ENCODE measurements around the gene CCDC102B.
"Not testable (repeated sequence)": the region's sequence is repeated elsewhere in the genome, so short reads cannot be mapped to it uniquely, and the experiment has no call there.

CCDC102B gene
- total RNA-seq, result 5.0 to 6.2 reads per million in 2 donors

DNA sequence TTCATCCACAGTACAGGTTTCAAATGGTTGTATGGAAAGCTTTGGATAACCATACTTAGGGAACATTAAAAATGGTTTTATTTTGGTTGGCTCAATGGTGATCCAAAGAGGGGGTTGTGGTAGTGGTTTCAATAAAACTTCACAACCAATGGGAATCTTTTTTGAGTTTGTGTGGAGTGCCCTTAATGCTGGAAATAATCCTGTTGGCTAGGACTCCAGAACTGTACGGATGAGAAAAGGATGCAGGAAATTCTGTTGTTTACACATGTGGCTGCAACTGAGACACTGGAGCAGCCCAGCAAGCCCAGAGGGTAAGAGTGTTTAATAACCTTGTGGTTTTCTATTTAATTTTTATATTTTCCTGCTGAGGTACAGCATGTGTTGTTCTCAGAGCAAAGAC is at the start of gene CCDC102B:
Gene CCDC102B, plus strand, starts transcription at position 210 of the 400 bp plus-strand sequence. CDS start 38,684 bp downstream, outside the sequence.
- no peak for DNase-seq

DNA sequence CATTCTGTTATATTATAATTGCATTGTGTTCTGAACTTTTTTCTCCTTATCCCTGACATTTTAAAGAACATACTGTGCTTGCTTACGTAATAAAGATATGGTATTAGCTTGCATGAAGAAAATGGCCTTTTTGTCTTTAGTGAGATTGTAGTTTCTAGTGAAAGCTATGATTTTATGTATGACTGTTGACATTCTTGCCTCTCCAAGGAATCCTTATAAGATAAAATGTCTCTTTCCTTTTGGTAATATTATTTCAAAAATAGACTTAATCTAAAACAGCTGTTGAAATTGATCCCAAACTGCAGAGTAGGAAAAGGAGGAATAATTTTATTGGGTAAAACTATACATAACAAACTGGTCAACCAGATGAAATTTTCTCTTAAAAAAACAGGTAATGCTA is 40.8 kb upstream of the CCDC102B start:
- DNase-seq, result no peak

DNA sequence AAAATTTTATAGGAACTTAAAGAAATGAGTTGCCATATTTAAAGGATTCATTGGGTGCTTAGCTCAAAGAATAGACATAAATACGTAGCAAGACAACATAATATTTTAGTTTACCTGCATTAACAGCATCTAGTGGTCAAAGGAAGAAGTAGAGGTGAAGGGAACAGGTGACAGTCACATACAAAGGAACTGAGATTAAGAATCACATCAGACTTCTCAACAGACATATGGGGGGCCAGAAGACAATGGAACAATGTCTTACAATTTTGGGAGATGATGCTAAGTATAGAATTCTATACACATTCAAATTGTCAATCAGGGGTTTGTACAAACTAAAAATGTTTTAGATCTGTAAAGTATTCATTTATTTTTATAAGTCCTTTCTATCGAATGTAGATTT is 38.6 kb upstream of the CCDC102B start:
- no peak for DNase-seq

DNA sequence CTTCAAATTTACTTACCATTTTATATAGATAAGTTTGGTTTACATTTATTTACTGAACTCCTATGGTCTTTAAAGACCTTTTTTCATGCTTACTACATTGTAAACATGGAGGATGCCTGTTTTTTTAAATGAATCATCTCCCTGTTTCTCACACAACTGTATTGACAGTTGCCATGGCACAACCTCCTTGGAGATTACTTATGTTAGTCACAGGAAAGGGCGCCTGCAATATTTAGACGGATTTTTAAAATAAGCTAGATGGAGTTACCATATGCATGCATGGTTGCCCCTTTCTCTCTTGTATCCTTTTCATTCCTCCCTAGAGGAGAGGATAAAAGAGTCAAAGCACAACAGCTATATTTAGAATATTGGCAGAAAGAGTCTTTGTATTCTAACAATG is 34.8 kb upstream of the CCDC102B start:
- DNase-seq, result no peak

DNA sequence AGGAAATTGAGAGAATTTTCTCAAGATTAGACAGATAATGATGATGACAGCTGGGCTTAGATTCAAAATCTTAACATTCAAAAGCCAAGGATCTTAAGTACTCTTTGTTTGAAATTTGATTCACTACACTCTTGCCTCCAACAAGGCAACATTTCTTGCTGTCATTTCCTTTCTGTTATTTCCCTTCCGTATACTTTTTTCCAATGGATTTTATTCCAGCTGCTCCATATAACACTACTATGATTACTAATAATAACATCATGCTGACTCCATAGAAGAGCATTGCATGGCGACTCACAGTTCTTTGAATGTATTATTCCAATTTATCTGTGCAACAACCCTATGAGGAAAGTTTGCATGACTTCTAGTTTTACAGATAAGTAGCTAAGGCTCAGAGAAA is 33.9 kb upstream of the CCDC102B start:
- DNase-seq, result no peak

DNA sequence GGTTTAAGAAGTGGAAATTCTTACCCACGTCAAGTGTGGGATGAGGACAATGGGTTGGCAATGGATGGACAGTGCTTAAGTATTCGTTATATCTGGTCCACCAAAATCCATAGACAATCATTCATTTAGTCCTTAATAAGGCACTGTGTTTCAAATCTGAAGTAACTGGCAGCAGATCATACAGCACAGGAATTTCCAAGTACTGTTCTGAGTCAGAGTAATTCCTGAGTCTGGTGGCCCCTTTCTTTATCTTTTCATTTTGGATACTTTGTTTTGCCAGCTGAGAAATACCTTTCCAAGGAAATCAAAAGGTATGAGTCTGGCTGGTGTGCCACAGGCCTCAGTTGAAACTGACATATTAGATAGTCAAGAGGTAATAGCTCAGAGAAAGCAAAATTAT is 31.4 kb upstream of the CCDC102B start:
- DNase-seq, result no peak

DNA sequence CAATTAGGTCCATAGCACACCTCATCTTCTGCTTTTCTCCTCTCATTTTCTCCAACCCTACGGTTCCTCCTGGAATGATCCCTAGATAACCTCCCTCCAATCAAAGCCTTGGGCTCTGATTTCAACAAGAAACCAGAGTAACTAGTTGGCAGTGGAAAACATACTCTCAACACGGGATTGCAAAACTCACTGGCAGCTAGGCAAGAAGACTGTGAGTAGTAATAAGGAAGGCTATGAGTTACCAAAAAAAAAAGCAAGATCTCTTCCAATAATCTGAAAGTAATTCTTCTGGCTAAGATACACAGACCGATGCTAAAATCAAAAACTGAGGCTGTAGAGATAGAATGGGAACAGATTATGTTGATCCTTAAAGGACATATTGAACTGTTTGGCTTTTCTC is 28.4 kb upstream of the CCDC102B start:
- DNase-seq, result no peak

DNA sequence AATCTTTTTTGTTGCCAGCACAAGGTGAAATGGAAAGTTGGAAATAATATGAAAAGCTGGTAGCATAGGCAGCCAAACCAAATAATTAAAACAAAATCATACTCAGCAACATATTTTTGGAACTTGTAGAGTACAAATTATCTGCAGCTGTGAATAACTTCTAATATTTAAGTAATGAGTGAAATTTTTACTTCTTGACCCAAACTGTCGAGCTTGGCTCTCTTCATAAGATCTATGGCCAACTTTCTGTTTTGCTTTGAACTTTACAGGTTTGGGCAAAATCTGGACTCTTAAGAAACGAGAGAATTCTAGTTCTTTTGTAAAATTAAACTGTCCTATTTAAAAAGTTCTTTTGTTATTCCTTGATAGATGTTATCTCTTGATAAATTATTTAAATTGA is 25.6 kb upstream of the CCDC102B start:
- no peak for DNase-seq

DNA sequence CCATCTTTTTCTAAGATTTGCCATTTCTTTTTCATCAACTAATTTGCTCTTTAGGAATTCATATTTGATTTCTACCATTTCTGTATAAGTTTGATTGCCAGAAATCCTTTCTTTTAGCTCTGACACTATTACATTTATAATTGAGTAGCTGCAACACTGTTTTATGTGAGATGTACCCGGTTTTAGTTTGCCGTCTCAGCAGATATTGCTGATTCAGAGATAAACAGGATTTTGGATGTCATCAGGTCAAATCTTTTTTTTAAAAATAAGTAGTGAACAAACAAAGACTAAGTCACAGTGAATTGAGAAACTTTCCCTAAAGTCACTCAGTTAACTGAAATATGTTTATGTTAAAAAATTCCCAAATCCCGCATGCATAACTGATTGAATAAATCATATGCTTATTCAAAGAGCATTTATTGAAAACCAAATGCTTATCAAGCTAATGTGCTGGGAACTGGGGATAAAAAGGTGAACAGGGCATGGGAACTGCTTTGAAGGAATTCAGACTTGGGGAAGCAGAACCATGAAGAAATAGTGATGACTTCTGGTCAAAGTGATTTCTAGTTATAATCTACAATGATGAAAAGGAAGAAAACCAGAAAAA is 19.5 kb upstream of the CCDC102B start:
- no peak for DNase-seq

DNA sequence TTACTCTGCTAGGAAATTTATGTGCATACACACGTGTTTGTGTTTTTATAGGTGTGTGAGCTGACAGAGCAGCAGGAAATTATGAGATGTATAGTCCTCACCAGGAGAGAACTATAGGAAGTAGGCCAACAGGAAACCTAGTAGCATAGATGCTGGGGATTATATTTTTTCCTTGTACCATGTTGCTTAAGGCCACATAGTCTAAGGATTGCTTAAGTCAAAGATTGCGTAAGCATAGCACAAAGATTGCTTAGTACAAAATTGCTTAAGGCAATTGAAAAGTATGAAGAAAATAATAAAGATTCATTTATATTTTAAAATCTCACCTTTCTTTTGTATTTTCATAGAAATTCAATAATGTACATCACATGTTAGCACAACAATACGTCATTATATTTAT is 18.7 kb upstream of the CCDC102B start:
- no peak for DNase-seq

DNA sequence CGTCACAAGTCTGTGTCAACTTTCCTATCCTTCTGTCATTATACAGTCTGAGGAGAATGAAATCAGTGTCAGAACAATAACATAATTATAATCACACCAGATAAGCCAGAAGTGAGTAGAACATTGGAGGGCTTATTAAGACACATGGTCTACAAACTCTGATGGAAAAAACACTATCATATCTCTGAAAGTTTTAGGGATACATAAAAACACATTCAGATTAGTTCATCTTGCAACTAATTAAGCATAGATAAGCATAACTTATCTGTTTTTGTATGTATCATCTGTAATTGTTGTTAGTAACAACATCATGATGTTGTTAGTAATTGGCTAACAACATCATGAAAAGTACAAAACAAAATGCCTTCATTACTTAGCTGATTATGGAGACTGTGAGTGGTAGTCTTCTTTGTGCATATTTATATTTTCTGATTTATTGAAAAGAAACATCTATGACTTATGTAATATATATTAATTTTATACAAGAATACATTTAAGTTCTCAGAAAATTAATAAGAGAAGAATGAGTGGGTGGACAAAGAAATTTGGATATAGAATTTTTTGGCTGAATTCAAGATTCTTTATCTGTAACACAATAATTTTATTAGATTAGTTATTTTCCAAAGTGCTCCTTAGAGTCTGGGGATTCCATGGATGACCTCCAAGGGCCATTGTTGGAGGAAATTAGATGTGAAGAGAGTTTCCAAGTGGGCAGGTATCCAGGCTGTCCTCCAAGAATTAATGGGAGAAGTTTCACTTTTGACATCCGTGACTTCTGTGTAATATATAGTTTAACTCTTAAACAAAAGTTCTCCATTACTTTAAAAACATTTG is 16.9 kb upstream of the CCDC102B start:
- no peak for DNase-seq

DNA sequence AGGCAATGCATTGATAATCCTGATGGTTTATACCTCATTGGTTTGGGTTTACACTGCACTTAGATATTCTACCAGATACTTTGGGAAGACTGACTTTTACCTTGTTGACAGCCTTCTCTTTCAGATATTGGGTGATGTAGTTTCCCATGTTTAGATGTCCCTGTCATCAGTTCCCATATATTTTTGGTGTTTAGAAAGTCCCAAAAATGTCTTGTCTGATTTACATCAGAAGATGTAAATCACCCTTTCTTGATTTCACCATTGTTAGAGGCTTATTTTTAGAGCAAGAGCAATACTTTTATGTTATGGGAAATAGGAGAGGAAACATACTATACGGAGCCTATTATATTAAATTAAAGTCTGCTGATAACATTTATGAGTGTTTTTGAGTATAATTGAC is 14.4 kb upstream of the CCDC102B start:
- no peak for DNase-seq

DNA sequence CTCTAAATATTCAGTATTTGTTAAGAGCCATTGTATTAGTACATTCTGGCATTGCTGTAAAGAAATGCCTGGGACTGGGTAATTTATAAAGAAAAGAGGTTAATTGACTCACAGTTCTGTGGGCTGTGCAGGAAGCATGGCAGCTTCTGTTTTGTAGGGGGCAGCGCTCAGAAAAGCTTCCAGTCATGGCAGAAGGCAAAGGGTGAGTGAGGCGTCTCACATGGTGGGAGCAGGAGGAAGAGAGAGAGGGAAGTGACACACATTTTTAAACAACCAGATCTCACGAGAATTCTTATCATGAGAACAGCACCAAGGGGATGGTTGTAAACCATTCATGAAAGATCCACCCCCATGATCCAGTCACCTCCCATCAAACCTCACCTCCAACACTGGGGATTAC is 13.8 kb upstream of the CCDC102B start:
- DNase-seq, result no peak

DNA sequence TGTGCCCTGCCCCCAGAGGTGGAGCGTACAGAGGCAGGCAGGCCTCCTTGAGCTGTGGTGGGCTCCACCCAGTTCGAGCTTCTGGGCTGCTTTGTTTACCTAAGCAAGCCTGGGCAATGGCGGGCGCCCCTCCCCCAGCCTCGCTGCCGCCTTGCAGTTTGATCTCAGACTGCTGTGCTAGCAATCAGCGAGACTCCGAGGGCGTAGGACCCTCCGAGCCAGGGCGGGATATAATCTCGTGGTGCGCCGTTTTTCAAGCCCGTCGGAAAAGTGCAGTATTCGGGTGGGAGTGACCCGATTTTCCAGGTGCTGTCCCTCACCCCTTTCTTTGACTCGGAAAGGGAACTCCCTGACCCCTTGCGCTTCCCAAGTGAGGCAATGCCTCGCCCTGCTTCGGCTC is 7.6 kb upstream of the CCDC102B start:
- not testable (repeated sequence) for DNase-seq

DNA sequence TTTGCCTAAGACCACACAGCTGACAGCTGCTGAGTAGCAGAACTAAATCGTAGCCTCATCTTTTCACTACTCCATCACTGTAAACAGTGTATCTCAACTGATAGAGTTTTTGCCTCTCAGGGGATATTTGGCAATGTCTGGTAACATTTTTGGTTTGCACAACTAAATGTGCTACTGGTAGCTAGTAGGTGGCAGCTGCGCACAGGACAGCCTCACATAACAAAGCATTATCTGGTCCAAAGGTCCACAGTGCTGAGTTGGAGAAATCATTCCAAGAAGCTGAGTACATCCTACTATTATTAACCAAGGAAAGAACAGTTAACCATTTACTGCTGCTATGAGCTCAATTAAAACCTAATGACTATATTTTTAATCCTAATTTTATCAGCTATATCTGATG is 6.1 kb upstream of the CCDC102B start:
- DNase-seq, result no peak

DNA sequence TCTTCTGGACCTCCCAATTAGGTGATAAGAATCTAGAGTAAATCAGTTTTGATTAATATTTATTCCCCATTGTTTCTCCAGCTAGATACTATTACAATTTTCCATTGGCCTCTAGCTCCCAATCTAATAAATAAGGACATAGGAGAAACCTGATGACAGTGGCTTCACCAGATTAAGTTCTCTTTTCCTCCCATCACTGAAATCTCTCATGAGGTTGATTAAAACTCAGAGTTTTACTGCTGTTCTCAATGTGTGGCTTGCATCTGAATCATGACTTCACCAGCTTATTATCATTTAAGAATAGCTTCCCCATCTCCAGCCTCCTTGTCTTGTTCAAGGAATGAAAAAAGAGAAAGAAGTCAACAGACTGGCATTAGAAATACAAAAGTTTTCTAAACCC is 3.9 kb upstream of the CCDC102B start:
- DNase-seq, result no peak

DNA sequence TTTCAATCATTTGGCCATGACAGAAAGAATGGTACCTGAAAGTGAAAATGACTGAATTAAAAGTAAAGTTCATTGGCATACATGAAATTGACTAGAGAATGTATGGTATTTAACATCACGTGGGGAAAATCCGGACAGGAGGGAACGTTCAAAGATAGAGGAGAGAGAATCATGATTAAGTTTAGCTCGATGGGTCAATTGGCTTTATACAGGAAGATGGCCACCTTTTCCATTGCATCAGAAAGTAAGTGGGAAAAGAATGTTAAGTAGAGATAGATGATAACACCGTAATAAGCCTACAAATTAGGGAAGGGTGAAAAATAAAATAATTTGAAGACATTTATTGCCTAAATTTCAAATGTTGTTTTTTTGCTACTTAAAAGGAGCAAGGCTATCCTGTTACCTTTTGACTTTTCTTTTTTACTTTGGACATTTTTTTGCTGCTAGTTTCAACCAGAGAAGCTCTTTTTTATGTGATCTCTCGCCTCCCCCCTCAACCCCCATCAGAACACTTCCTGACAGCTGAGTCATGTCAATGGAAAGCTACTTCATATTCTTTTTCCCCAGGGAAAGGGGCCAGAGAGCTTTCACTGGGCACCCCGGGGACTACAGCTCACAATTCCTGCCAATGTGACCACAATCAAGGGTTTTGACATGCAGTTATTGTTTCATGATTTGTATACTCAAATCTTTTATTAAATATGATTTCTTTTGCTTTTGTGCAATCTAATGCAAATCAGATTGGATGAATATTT is 767 bp upstream of the CCDC102B start:
- DNase-seq, result no peak

DNA sequence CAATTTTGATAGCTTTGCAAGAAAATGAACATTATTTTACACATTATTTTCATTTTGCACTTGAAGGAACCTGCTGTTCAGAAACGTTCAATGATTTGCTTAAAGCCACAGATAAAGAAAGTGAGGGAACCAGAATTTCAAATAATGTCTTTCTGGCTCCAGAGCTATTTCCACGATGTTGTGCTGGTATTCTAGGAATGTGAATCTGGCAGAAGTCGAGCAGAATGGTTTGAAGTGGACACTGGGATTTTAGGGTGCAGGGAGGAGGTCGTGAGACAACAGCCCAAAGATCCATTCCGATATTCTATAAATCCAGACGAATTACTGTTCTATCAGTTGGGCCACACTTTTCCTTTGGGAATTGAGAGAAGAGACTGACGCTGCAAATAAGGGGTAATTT is 2.2 kb downstream of the CCDC102B start:
- DNase-seq, result no peak

DNA sequence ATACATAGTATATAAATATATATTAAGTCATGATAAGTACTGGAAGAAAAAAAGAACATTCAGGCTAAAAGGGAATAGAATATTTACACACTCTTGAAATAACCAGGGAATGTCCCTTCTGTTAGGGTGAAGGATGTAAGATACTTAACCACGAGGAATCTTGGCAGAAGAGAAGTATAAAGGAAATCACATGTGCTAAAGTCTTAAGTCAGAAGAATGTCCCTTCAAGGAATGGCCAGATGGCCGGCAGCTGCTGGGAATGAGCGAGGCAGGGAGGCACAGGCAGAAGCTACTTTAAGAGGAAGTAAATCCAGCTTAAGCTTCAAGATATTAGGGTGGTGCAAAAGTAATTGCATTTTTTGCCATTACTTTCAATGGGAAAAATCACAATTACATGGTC is 5.5 kb downstream of the CCDC102B start:
- no peak for DNase-seq

DNA sequence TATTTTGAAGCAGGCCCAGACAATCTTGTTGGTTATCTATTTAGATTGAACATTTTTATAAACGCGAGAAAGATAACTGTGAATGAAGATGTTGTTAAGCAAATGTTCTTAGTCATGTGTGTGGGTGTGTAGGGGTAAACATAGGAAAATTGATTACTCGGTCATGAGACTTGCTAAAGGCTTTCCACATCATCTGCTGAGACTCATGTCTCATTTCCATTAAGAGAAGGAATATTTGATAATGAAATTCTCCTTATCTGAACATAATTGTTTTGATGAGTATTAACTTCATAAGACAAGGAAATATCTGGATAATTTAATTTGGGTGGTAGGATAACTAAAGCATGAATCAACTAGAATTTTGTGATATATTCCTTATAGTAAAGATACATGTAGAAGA is 19.7 kb downstream of the CCDC102B start:
- DNase-seq, result no peak

DNA sequence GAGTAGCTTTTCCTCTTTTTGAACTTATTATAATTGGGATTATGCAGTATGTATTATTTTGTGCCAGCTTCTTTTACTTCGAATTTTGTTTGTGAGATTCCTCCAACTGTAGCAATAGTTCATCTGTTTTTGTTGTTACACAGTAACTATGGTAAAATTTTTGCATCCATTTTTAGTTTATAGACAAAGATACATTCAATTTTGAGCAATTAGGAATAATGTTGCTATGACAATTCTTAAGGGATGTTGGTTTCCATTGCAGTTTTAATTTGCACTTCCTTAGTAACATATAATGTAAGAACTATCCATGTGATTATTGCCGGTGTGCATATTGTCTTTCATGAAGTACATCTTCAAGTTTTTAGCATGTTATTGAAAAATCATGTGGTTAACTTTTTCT is 20.7 kb downstream of the CCDC102B start:
- no peak for DNase-seq

DNA sequence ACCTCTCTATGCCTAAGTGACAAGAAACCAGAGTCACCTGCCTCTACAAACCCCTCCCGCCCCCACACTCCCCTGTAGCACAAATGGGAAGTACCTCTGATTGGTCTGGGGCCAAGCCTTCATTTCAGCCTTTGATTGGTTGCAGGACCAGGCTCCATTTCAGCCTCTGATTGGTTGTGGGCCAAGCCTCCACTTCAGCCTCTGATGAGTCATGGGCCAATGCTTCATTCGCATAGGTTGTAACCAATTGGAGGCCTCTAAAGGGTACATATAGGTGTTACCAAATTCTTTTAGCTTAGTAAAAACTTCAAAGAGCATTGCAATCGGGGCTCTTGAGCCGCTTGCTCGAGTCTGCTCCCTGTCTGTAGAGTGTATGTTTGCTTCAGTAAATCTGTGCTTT is 25.0 kb downstream of the CCDC102B start:
- no peak for DNase-seq

DNA sequence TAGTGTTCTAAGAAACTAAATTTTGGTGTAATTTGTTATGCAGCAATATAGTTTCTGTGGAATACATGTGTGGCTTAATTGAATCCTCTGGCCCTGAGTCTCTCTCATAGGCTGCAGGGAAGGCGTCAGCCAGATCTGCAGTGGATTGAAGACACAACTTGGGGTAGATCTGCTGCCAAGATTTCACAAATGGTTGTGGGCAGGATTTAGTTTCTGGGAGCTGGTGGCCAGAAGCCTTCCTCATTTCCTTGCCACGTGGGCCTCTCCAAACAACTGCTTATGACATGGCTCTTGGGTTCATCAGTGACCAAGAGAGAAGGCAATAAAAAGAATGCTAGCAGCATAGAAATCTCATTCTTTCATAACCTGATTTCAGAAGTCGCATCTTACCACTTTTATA is 28.2 kb downstream of the CCDC102B start:
- DNase-seq, result no peak

Measured in activated gamma-delta T cell (primary cell).